T-cell (primary cell): ENCODE results near the gene UGGT2. TPM values are rescaled to one million over a fixed set of nuclear protein-coding genes. Genes with fewer than 3 reads are reported as not detected.

Experiments used
- ATAC-seq, 4 experiments: fragments of 200-7000 bp in 3 of 4; fragments of 150-1000 bp in 1 of 4; cut with Tn5 transposase; replicated peaks in 1 of 4; 1 replicate in 3 of 4; 2 replicates in 1 of 4; pipeline ENCODE4 v1.10.0; 2021; ENCODE audit warnings: moderate library complexity in 3 of 4, mild to moderate bottlenecking in 2 of 4, moderate number of reproducible peaks in 1 of 4
- CTCF ChIA-PET, 2 donors: fragments of 300-600 bp; sonication (Branson Sonifier 250); formaldehyde crosslinking; loops; one replicate each; lab custom pipeline; 2022; ENCODE audit warnings: antibody characterized with exemption in 2 of 2; lab: Charles Lee
- POLR2A ChIA-PET, 2 donors: fragments of 300-600 bp; sonication (Branson Sonifier 250); formaldehyde crosslinking; loops; one replicate each; lab custom pipeline; 2022; ENCODE audit warnings: antibody characterized with exemption in 2 of 2; lab: Charles Lee
- DNase-seq, 35 experiments: peaks; one replicate each; pipeline versions ENCODE4 v3.0.0 to v3.0.0-alpha.2; 2013 to 2023
- H3K27ac ChIP-seq: one replicate; pipeline ENCODE4 v1.5.1; 2013; ENCODE audit warnings: low read length
- H3K27me3 ChIP-seq, 2 experiments: replicated peaks in 1 of 2; 1 replicate in 1 of 2; 2 replicates in 1 of 2; pipeline versions ENCODE4 v1.6.1 to v1.7.0; 2013; ENCODE audit warnings: low read length in 1 of 2, mixed read lengths in 1 of 2; ENCODE audit not compliant: control insufficient read depth in 2 of 2, insufficient read depth in 2 of 2; ENCODE audit errors: extremely low read depth in 1 of 2
- H3K36me3 ChIP-seq, 2 donors: 1 replicate in 1 of 2; 2 replicates in 1 of 2; pipeline versions ENCODE4 v1.6.1 to v1.7.0; 2013; ENCODE audit warnings: low read length in 1 of 2; ENCODE audit not compliant: control insufficient read depth in 2 of 2, insufficient read depth in 1 of 2; ENCODE audit errors: extremely low read depth in 1 of 2
- H3K4me1 ChIP-seq, 2 experiments: 1 replicate in 1 of 2; 2 replicates in 1 of 2; pipeline versions ENCODE4 v1.6.1 to v1.7.0; 2013; ENCODE audit warnings: low read length in 2 of 2, mixed read lengths in 1 of 2; ENCODE audit not compliant: insufficient read depth in 2 of 2, control insufficient read depth in 1 of 2; ENCODE audit errors: extremely low read depth in 1 of 2
- H3K4me3 ChIP-seq, 2 donors: 1 replicate in 1 of 2; 2 replicates in 1 of 2; pipeline versions ENCODE4 v1.5.1 to v1.7.0; 2013; ENCODE audit warnings: mild to moderate bottlenecking in 2 of 2, low read length in 1 of 2, moderate library complexity in 1 of 2; ENCODE audit not compliant: control insufficient read depth in 1 of 2; ENCODE audit errors: extremely low read depth in 1 of 2
- H3K9me3 ChIP-seq: 2 replicates; pipeline ENCODE4 v1.7.0; 2013
- H3K27ac Mint-ChIP-seq, 2 donors: one replicate each; pipeline ENCODE4 v1.8.0; 2020 to 2021; ENCODE audit warnings: mild to moderate bottlenecking in 2 of 2, mixed read lengths in 2 of 2
- H3K27me3 Mint-ChIP-seq, 2 donors: one replicate each; pipeline ENCODE4 v1.8.0; 2021 to 2022; ENCODE audit warnings: mixed read lengths in 2 of 2
- H3K36me3 Mint-ChIP-seq: one replicate; pipeline ENCODE4 v1.8.0; 2021; ENCODE audit warnings: mixed read lengths
- H3K4me1 Mint-ChIP-seq, 3 donors: one replicate each; pipeline ENCODE4 v1.8.0; 2020 to 2022; ENCODE audit warnings: mixed read lengths in 3 of 3, mild to moderate bottlenecking in 1 of 3
- H3K4me3 Mint-ChIP-seq, 3 donors: one replicate each; pipeline ENCODE4 v1.8.0; 2020 to 2022; ENCODE audit warnings: mild to moderate bottlenecking in 3 of 3, mixed read lengths in 3 of 3, moderate library complexity in 3 of 3
- H3K9me3 Mint-ChIP-seq, 3 donors: one replicate each; pipeline ENCODE4 v1.8.0; 2020 to 2022; ENCODE audit warnings: mixed read lengths in 3 of 3
- WGBS: methylation state at CpG from one replicate; pipeline ENCODE4 v1.1.5; 2013; ENCODE audit warnings: missing lambda C conversion rate; ENCODE audit not compliant: insufficient coverage; 5-methylcytosine and 5-hydroxymethylcytosine counted together
- total RNA-seq, 35 experiments: library from RNA in 6 of 35; stranded (reverse) in 6 of 35; fragments of 120-200 nt in 1 of 35; gene quantifications; one replicate each; pipeline versions ENCODE4 v1.2.1 to v1.2.4 and lab custom pipeline; 2013 to 2026

UGGT2 gene
- total RNA-seq, 5 donors from 2014 or later (not counting 1 experiment from before 2014, with no cell fraction given): 0.13 to 0.59 (median 0.42) TPM; not detected in 1

- Histone ChIP-seq H3K9me3 (no peaks in the 10 kb centered on the region), H3K36me3 (no peaks in the 10 kb centered on the region), H3K4me3 (no peak overlapping the region), H3K4me1 (no peaks in the 10 kb centered on the region), H3K27me3 (no peaks in the 10 kb centered on the region), H3K27ac (no peak overlapping the region)
- ChIA-PET CTCF (no interaction called here), POLR2A (no interaction called here)
- peaks cover 13 to 21% of the 10 kb centered on the region in 2 donors for H3K27me3 Mint-ChIP-seq
- peaks cover 4 to 15% (median 6%) of the 10 kb centered on the region in 3 donors for H3K9me3 Mint-ChIP-seq
- WGBS: no CpG with 5 or more reads among the region's 4 CpGs
- DNase-seq (no peak), ATAC-seq (no peak)
- H3K4me1 Mint-ChIP-seq: no peaks in the 10 kb centered on the region
- H3K36me3 Mint-ChIP-seq: no peaks in the 10 kb centered on the region
- no peak overlapping the region for H3K4me3 Mint-ChIP-seq
- no peak overlapping the region for H3K27ac Mint-ChIP-seq
Measured at GRCh38 chr13:95801825-95802224, 251.4 kb downstream of the UGGT2 start.

- Mint-ChIP-seq H3K4me3 (no peak overlapping the region), H3K4me1 (no peaks in the 10 kb centered on the region), H3K27ac (no peak overlapping the region), H3K27me3 (peaks cover 13 to 18% of the 10 kb centered on the region in 2 donors), H3K36me3 (no peaks in the 10 kb centered on the region), H3K9me3 (peaks cover 0 to 11% (median 4%) of the 10 kb centered on the region in 3 donors)
- ChIA-PET CTCF (no interaction called here), POLR2A (no interaction called here)
- no peak overlapping the region for H3K27ac ChIP-seq
- no peaks in the 10 kb centered on the region for H3K9me3 ChIP-seq
- H3K27me3 ChIP-seq: no peaks in the 10 kb centered on the region
- no peak overlapping the region for H3K4me3 ChIP-seq
- no peaks in the 10 kb centered on the region for H3K36me3 ChIP-seq
- ATAC-seq (no peak), DNase-seq (no peak)
- WGBS: no CpG with 5 or more reads among the region's 1 CpG
- no peaks in the 10 kb centered on the region for H3K4me1 ChIP-seq
Measured at GRCh38 chr13:95800436-95800835, 252.8 kb downstream of the UGGT2 start.

GRCh38 chr13:95797016-95797415 lies 256.2 kb downstream of the UGGT2 start:
- Histone ChIP-seq H3K27me3 (no peaks in the 10 kb centered on the region), H3K9me3 (no peaks in the 10 kb centered on the region), H3K4me1 (no peaks in the 10 kb centered on the region), H3K4me3 (no peak overlapping the region), H3K27ac (no peak overlapping the region), H3K36me3 (peaks cover 0 to 13% of the 10 kb centered on the region in 2 donors)
- POLR2A ChIA-PET: interaction anchor here in 1 of 2 donors (0.6 kb wide), 1 partner anchor 575 kb away, joined by 3 read pairs; no protein-coding TSS in a partner anchor
- Mint-ChIP-seq H3K27ac (no peak overlapping the region), H3K4me1 (no peaks in the 10 kb centered on the region), H3K27me3 (no peaks in the 10 kb centered on the region), H3K9me3 (no peaks in the 10 kb centered on the region), H3K4me3 (no peak overlapping the region), H3K36me3 (peaks cover 26% of the 10 kb centered on the region)
- WGBS: no CpG with 5 or more reads among the region's 2 CpGs
- CTCF ChIA-PET: no interaction called here
- DNase-seq (no peak), ATAC-seq (no peak)

- no peak overlapping the region for H3K4me3 Mint-ChIP-seq
- no peaks in the 10 kb centered on the region for H3K27me3 Mint-ChIP-seq
- H3K4me1 ChIP-seq: no peaks in the 10 kb centered on the region
- H3K36me3 ChIP-seq: peaks cover 5 to 37% of the 10 kb centered on the region in 2 donors
- H3K9me3 Mint-ChIP-seq: peaks cover 0 to 1% (median under 1%) of the 10 kb centered on the region in 3 donors
- H3K4me3 ChIP-seq: no peak overlapping the region
- DNase-seq (no peak), ATAC-seq (no peak)
- ChIA-PET POLR2A (no interaction called here), CTCF (no interaction called here)
- no peaks in the 10 kb centered on the region for H3K4me1 Mint-ChIP-seq
- H3K27ac Mint-ChIP-seq: no peak overlapping the region
- no peaks in the 10 kb centered on the region for H3K9me3 ChIP-seq
- no peaks in the 10 kb centered on the region for H3K27me3 ChIP-seq
- 89% methylated on average over 1 of the region's 3 CpGs for WGBS
- H3K36me3 Mint-ChIP-seq: peaks cover 53% of the 10 kb centered on the region
- no peak overlapping the region for H3K27ac ChIP-seq
Measured at GRCh38 chr13:95793781-95794180, 259.4 kb downstream of the UGGT2 start.

GRCh38 chr13:95793018-95793555 lies 260.1 kb downstream of the UGGT2 start:
- DNase-seq (no peak), ATAC-seq (no peak)
- WGBS: no CpG with 5 or more reads among the region's 3 CpGs
- no peaks in the 10 kb centered on the region for H3K4me1 Mint-ChIP-seq
- ChIA-PET CTCF (no interaction called here), POLR2A (no interaction called here)
- no peaks in the 10 kb centered on the region for H3K27me3 Mint-ChIP-seq
- peaks cover 60% of the 10 kb centered on the region for H3K36me3 Mint-ChIP-seq
- H3K27me3 ChIP-seq: no peaks in the 10 kb centered on the region
- peaks cover 0 to 5% (median 5%) of the 10 kb centered on the region in 3 donors for H3K9me3 Mint-ChIP-seq
- H3K27ac ChIP-seq: no peak overlapping the region
- peaks cover 5 to 44% of the 10 kb centered on the region in 2 donors for H3K36me3 ChIP-seq
- H3K9me3 ChIP-seq: no peaks in the 10 kb centered on the region
- H3K4me1 ChIP-seq: no peaks in the 10 kb centered on the region
- H3K4me3 Mint-ChIP-seq: no peak overlapping the region
- no peak overlapping the region for H3K4me3 ChIP-seq
- H3K27ac Mint-ChIP-seq: no peak overlapping the region

GRCh38 chr13:95791084-95791722 lies 262.0 kb downstream of the UGGT2 start:
- Histone ChIP-seq H3K36me3 (peaks cover 9 to 59% of the 10 kb centered on the region in 2 donors), H3K27me3 (no peaks in the 10 kb centered on the region), H3K9me3 (no peaks in the 10 kb centered on the region), H3K4me3 (no peak overlapping the region), H3K4me1 (no peaks in the 10 kb centered on the region), H3K27ac (no peak overlapping the region)
- peaks cover 0 to 5% (median 5%) of the 10 kb centered on the region in 3 donors for H3K9me3 Mint-ChIP-seq
- ATAC-seq (no peak), DNase-seq (no peak)
- H3K4me3 Mint-ChIP-seq: no peak overlapping the region
- ChIA-PET POLR2A (no interaction called here), CTCF (interaction anchor here (0.7 to 1.0 kb wide), 2 partner anchors 42 to 386 kb away, joined by 3 to 4 read pairs; no protein-coding TSS in a partner anchor)
- H3K4me1 Mint-ChIP-seq: no peaks in the 10 kb centered on the region
- peaks cover 79% of the 10 kb centered on the region for H3K36me3 Mint-ChIP-seq
- 100% methylated on average over 2 of the region's 7 CpGs for WGBS
- no peaks in the 10 kb centered on the region for H3K27me3 Mint-ChIP-seq
- H3K27ac Mint-ChIP-seq: no peak overlapping the region
